AG09319 (cell line): ENCODE measurements around the gene SND1.

Experiments used
- DNase-seq: peaks from one replicate; pipeline ENCODE4 v3.0.0-alpha.2; 2010; ENCODE audit warnings: low read depth; ENCODE audit errors: extremely low read depth
- CTCF ChIP-seq: IDR thresholded peaks from 2 replicates; pipeline ENCODE4 v1.5.1; 2011; ENCODE audit warnings: low read depth, mild to moderate bottlenecking, inconsistent platforms, low read length, moderate library complexity

SND1 gene

GRCh38 chr7:128065872-128066271 is 413.9 kb downstream of the SND1 start:
- DNase-seq, result no peak
- TF ChIP-seq CTCF, result no peak

- DNase-seq, result no peak
- TF ChIP-seq CTCF, result no peak
These were observed 414.4 kb downstream of the SND1 start for GRCh38 chr7:128066395-128066794.

GRCh38 chr7:128066858-128067257 is 414.9 kb downstream of the SND1 start:
- TF ChIP-seq CTCF, result no peak

GRCh38 chr7:128067983-128068382 is 416.0 kb downstream of the SND1 start:
- TF ChIP-seq CTCF, result no peak
- DNase-seq, result no peak

More at GRCh38 chr7:128066858-128067257, 414.9 kb downstream of the SND1 start:
- no peak for DNase-seq

- no peak for TF ChIP-seq CTCF
These were observed 416.8 kb downstream of the SND1 start for GRCh38 chr7:128068785-128069184.

GRCh38 chr7:128069373-128070364 is 417.7 kb downstream of the SND1 start:
- DNase-seq, result no peak
- TF ChIP-seq CTCF, result no peak

More at GRCh38 chr7:128068785-128069184, 416.8 kb downstream of the SND1 start:
- no peak for DNase-seq

- TF ChIP-seq CTCF, result no peak
- DNase-seq, result no peak
These were observed 419.4 kb downstream of the SND1 start for GRCh38 chr7:128071376-128071775.
